ENCODE measurements around the gene RPS26. TPM values are rescaled to one million over a fixed set of nuclear protein-coding genes. Genes with fewer than 3 reads are reported as not detected.

RPS26 gene
- total RNA-seq, 4 donors from 2014 or later: 308 to 1,324 (median 859) TPM

DNA sequence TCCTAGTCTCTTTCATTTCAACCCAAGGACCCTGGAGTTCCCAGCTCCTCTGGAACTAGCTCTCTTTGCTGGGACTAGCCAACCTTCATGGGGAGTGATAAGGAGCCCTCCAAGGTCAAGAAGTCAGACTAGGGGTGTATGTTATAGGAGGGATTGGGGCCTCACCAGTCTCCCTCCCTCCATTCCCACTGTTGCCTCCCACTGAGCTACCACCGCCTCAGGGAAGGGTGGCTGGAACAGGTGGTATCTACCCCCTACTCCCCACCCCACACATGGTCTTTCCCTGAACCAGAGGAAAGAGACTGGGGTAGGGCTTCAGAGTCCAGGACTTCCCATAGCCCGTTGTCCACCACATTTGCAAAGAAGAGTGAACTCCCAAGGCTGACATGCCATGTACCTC is 40.7 kb downstream of the RPS26 start:
- Histone ChIP-seq H3K9me3 (no peaks in the 10 kb centered on the region), H3K36me3 (no peaks in the 10 kb centered on the region), H3K4me3 (peak overlapping the region in 2 of 4 donors; percentile 62 to 64), H3K27me3 (no peaks in the 10 kb centered on the region), H3K27ac (peak overlapping the region; percentile 43 to 95 (median 93)), H3K4me1 (peaks cover 0 to 54% (median 19%) of the 10 kb centered on the region in 4 donors)
- WGBS, 2 donors: 49 to 59% methylated on average over 2 of the region's 2 CpGs
- no peak for DNase-seq (ENCODE audit: low spot score in 2 of 2)
- TF ChIP-seq POLR2A (IDR thresholded peaks at IDR 0.05) (no peak), EP300 (IDR thresholded peaks at IDR 0.05) (no peak)
- TF ChIP-seq, protein P1, sequence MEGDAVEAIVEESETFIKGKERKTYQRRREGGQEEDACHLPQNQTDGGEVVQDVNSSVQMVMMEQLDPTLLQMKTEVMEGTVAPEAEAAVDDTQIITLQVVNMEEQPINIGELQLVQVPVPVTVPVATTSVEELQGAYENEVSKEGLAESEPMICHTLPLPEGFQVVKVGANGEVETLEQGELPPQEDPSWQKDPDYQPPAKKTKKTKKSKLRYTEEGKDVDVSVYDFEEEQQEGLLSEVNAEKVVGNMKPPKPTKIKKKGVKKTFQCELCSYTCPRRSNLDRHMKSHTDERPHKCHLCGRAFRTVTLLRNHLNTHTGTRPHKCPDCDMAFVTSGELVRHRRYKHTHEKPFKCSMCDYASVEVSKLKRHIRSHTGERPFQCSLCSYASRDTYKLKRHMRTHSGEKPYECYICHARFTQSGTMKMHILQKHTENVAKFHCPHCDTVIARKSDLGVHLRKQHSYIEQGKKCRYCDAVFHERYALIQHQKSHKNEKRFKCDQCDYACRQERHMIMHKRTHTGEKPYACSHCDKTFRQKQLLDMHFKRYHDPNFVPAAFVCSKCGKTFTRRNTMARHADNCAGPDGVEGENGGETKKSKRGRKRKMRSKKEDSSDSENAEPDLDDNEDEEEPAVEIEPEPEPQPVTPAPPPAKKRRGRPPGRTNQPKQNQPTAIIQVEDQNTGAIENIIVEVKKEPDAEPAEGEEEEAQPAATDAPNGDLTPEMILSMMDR (IDR thresholded peaks at IDR 0.05): no peak

- H3K36me3 ChIP-seq: no peaks in the 10 kb centered on the region
- WGBS, 2 donors: 31 to 35% methylated on average over 3 of the region's 3 CpGs
- no peaks in the 10 kb centered on the region for H3K9me3 ChIP-seq
- peaks cover 0 to 60% (median 20%) of the 10 kb centered on the region in 4 donors for H3K4me1 ChIP-seq
- no peaks in the 10 kb centered on the region for H3K27me3 ChIP-seq
- H3K4me3 ChIP-seq: peak overlapping the region in 2 of 4 donors; percentile 33 to 62
- no peak for TF ChIP-seq POLR2A (IDR thresholded peaks at IDR 0.05)
- TF ChIP-seq, protein P1 (IDR thresholded peaks at IDR 0.05): no peak
- peak in 1 of 2 donors; percentile 70 for TF ChIP-seq EP300 (IDR thresholded peaks at IDR 0.05)
- peak overlapping the region; percentile 43 to 95 (median 93) for H3K27ac ChIP-seq
- no peak for DNase-seq (ENCODE audit: low spot score in 2 of 2)
Measured at GRCh38 chr12:56082967-56083366, 41.2 kb downstream of the RPS26 start.

GRCh38 chr12:56084958-56085543 is 43.3 kb downstream of the RPS26 start:
- peaks cover 0 to 54% (median 17%) of the 10 kb centered on the region in 4 donors for H3K4me1 ChIP-seq
- TF ChIP-seq, protein P1 (IDR thresholded peaks at IDR 0.05): peak in 4 of 5 experiments; percentile 12 to 32 (median 14)
- no peak for TF ChIP-seq EP300 (IDR thresholded peaks at IDR 0.05)
- H3K27ac ChIP-seq: peak overlapping the region; percentile 57 to 95 (median 93)

GRCh38 chr12:56086096-56086495 is 44.4 kb downstream of the RPS26 start:
- peaks cover 0 to 50% (median 15%) of the 10 kb centered on the region in 4 donors for H3K4me1 ChIP-seq
- no peaks in the 10 kb centered on the region for H3K9me3 ChIP-seq
- 71 to 74% methylated on average over 3 of the region's 3 CpGs for WGBS, 2 donors
- H3K27me3 ChIP-seq: no peaks in the 10 kb centered on the region
- peaks cover 0 to 5% (median 0%) of the 10 kb centered on the region in 3 donors for H3K36me3 ChIP-seq
- H3K27ac ChIP-seq: peak overlapping the region; percentile 50 to 95 (median 88)
- no peak for DNase-seq (ENCODE audit: low spot score in 2 of 2)
- TF ChIP-seq, protein P1 (IDR thresholded peaks at IDR 0.05): no peak
- TF ChIP-seq EP300 (IDR thresholded peaks at IDR 0.05): no peak
- TF ChIP-seq POLR2A (IDR thresholded peaks at IDR 0.05): no peak
- H3K4me3 ChIP-seq: no peak overlapping the region

More at GRCh38 chr12:56084958-56085543, 43.3 kb downstream of the RPS26 start:
- peaks cover 0 to 5% (median 0%) of the 10 kb centered on the region in 3 donors for H3K36me3 ChIP-seq
- H3K27me3 ChIP-seq: no peaks in the 10 kb centered on the region
- WGBS, 2 donors: 33 to 65% methylated on average over 12 to 15 of the region's 15 CpGs
- peak overlapping the region in 1 of 4 donors; percentile 62 for H3K4me3 ChIP-seq
- no peaks in the 10 kb centered on the region for H3K9me3 ChIP-seq
- no peak for DNase-seq (ENCODE audit: low spot score in 2 of 2)

- H3K4me1 ChIP-seq: peaks cover 0 to 50% (median 15%) of the 10 kb centered on the region in 4 donors
- peak overlapping the region; percentile 50 to 95 (median 88) for H3K27ac ChIP-seq
- WGBS, 2 donors: 76 to 78% methylated on average over 6 of the region's 6 CpGs
- H3K9me3 ChIP-seq: no peaks in the 10 kb centered on the region
- H3K36me3 ChIP-seq: peaks cover 0 to 8% (median 0%) of the 10 kb centered on the region in 3 donors
- no peak for DNase-seq (ENCODE audit: low spot score in 2 of 2)
- TF ChIP-seq, protein P1 (IDR thresholded peaks at IDR 0.05): no peak
- TF ChIP-seq EP300 (IDR thresholded peaks at IDR 0.05) (no peak), POLR2A (IDR thresholded peaks at IDR 0.05) (no peak)
- H3K27me3 ChIP-seq: no peaks in the 10 kb centered on the region
- no peak overlapping the region for H3K4me3 ChIP-seq
Measured at GRCh38 chr12:56086608-56087007, 44.9 kb downstream of the RPS26 start.
